ENCODE results near the gene C11orf65.

The C11orf65 gene

DNA sequence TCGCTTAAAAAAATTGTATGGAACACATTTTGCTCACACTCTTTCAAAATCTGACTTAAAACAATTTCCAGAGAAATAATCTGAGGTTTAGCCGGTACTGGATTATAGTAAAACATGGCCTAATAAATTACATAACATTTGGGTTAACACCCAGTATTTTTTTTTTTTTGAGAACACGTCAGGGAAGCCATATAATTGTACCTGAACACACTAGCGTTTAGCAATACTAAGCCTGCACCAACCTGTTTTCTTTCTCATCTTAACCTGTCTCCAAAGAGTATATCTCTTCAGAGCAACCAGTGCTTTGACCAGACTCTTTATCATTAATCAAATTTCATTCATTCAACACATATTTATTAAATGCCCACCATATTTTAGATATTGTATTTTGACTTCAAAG lies 32.8 kb upstream of the C11orf65 start:
- DNase-seq = no peak
- no peaks in the 10 kb centered on the region for H3K9me3 ChIP-seq (replicated peaks; ENCODE audit: insufficient read depth, low read length)
- H3K4me3 ChIP-seq (ENCODE audit: low read length) = no peak overlapping the region
- no peak for TF ChIP-seq EZH2 (optimal IDR thresholded peaks at IDR 0.05; ENCODE audit: low read depth, low read length)
- TF ChIP-seq, protein P1, sequence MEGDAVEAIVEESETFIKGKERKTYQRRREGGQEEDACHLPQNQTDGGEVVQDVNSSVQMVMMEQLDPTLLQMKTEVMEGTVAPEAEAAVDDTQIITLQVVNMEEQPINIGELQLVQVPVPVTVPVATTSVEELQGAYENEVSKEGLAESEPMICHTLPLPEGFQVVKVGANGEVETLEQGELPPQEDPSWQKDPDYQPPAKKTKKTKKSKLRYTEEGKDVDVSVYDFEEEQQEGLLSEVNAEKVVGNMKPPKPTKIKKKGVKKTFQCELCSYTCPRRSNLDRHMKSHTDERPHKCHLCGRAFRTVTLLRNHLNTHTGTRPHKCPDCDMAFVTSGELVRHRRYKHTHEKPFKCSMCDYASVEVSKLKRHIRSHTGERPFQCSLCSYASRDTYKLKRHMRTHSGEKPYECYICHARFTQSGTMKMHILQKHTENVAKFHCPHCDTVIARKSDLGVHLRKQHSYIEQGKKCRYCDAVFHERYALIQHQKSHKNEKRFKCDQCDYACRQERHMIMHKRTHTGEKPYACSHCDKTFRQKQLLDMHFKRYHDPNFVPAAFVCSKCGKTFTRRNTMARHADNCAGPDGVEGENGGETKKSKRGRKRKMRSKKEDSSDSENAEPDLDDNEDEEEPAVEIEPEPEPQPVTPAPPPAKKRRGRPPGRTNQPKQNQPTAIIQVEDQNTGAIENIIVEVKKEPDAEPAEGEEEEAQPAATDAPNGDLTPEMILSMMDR (IDR thresholded peaks at IDR 0.05; ENCODE audit: low read length) = no peak
- H3K79me2 ChIP-seq (ENCODE audit: low read length) = no peaks in the 10 kb centered on the region
- H3K36me3 ChIP-seq (replicated peaks; ENCODE audit: insufficient read depth, low read length) = no peaks in the 10 kb centered on the region
- no peaks in the 10 kb centered on the region for H3K9me2 ChIP-seq (replicated peaks; ENCODE audit: insufficient read depth, low read length)
- no peaks in the 10 kb centered on the region for H3K27me3 ChIP-seq (replicated peaks; ENCODE audit: insufficient read depth, low read length)
- no peaks in the 10 kb centered on the region; the same call in 1 of the 2 replicates for H3F3A ChIP-seq (ENCODE audit: insufficient read depth, low read length)
- no peak overlapping the region for H3K27ac ChIP-seq (ENCODE audit: low read length)
- H3K4me1 ChIP-seq (ENCODE audit: low read length) = no peaks in the 10 kb centered on the region
- no peak overlapping the region for H3K4me2 ChIP-seq (ENCODE audit: low read depth, low read length)
- no peak overlapping the region for H2AFZ ChIP-seq (ENCODE audit: low read length)
- no peak overlapping the region for H3K9ac ChIP-seq (ENCODE audit: low read length)
- H4K20me1 ChIP-seq (ENCODE audit: insufficient read depth, low read length) = no peaks in the 10 kb centered on the region

DNA sequence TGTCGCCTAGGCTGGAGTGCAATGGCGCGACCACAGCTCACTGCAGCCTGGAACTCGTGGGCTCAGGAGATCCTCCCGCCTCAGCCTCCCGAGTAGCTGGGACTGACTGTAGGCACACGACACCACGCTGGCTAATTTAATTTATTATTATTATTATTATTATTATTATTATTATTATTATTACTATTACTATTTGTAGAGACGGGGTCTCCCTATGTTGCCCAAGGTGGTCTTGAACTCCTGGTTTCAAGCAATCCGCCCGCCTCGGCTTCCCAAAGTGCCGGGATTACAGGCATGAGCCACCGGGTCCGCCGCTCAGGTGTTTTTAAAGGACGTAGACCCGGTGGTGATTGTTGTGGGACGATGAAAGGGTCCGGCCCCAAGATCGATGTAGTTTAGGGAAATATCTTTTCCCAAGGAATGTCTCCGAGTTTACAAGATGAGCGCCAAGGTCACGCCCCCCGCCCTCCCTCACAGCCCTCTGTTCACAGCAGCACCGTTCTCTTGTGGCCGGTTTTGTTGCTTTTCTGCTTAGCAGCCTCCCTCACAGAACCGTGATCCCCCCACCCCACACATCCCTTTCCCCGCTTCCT lies 31.6 kb upstream of the C11orf65 start:
- no peaks in the 10 kb centered on the region for H3K9me3 ChIP-seq (replicated peaks; ENCODE audit: insufficient read depth, low read length)
- H3K4me1 ChIP-seq (ENCODE audit: low read length) = no peaks in the 10 kb centered on the region
- no peak overlapping the region for H3K27ac ChIP-seq (ENCODE audit: low read length)
- peak overlapping the region; percentile 57 for H2AFZ ChIP-seq (ENCODE audit: low read length)
- H3K27me3 ChIP-seq (replicated peaks; ENCODE audit: insufficient read depth, low read length) = no peaks in the 10 kb centered on the region
- H3F3A ChIP-seq (ENCODE audit: insufficient read depth, low read length) = no peaks in the 10 kb centered on the region; the same call in 1 of the 2 replicates
- no peaks in the 10 kb centered on the region for H3K9me2 ChIP-seq (replicated peaks; ENCODE audit: insufficient read depth, low read length)
- H3K9ac ChIP-seq (ENCODE audit: low read length) = peak overlapping the region; percentile 43; the same call in 1 of the 2 replicates
- H4K20me1 ChIP-seq (ENCODE audit: insufficient read depth, low read length) = no peaks in the 10 kb centered on the region
- no peaks in the 10 kb centered on the region for H3K36me3 ChIP-seq (replicated peaks; ENCODE audit: insufficient read depth, low read length)
- no peak for DNase-seq
- H3K4me3 ChIP-seq (ENCODE audit: low read length) = peak overlapping the region; percentile 60
- TF ChIP-seq EZH2phosphoT487 (IDR thresholded peaks at IDR 0.05; ENCODE audit: low read length) (no peak), EZH2 (optimal IDR thresholded peaks at IDR 0.05; ENCODE audit: low read depth, low read length) (no peak)
- TF ChIP-seq, protein P1 (IDR thresholded peaks at IDR 0.05; ENCODE audit: low read length) = no peak
- no peaks in the 10 kb centered on the region for H3K79me2 ChIP-seq (ENCODE audit: low read length)
- H3K4me2 ChIP-seq (ENCODE audit: low read depth, low read length) = peak overlapping the region; percentile 66

DNA sequence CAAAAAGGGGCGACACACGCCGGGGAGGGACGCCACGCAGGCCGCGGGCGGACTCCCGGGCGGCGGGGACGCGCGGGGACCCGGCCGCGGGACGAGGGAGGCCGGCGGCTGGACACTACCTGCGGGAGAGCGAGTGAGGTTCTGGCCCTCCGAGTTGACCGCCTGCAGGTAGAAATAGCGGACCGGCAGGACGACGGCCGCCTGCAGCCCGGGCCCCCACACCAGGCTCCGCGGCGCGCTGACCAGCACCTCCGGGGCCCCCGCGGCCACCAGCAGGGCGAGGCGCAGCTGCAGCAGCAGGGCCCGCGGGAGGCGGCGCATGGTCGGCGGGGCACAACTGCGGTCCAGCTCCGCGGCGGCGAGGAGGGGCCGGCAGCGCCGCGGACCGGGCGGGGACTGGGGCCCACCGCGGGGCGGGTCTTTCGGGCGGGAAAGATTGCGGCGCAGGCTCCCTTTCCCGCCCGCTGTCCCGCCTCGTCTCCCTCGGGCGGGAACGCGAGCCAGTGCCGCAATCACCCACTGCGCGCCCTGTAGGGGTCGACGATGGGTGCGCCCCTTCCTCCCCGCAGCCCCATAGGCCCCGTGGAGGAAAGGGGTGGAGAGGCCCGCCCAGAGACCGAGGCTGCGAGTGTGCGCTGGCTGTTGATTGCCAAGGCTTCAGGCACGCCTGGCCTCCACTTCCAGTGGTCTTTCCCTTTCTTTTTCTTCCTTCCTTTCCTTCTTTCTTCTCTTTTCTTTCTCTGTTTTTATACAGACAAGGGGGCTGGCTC lies 30.9 kb upstream of the C11orf65 start, which contains the start of gene POGLUT3:
POGLUT3 (minus strand) TSS at position 339 of the 770 bp plus-strand sequence; CDS start at position 321, 18 bp downstream.
- H3K4me3 ChIP-seq (ENCODE audit: low read length) = peak within 1 kb of the TSS; percentile 60

More for the DNA sequence above, 30.9 kb upstream of the C11orf65 start, which contains the start of gene POGLUT3:
- no peaks in the 10 kb centered on the region for H4K20me1 ChIP-seq (ENCODE audit: insufficient read depth, low read length)
- H3K9me3 ChIP-seq (replicated peaks; ENCODE audit: insufficient read depth, low read length) = no peaks in the 10 kb centered on the region
- peak within 1 kb of the TSS; percentile 34; the same call in 1 of the 2 replicates for H3K27ac ChIP-seq (ENCODE audit: low read length)
- no peaks in the 10 kb centered on the region for H3K36me3 ChIP-seq (replicated peaks; ENCODE audit: insufficient read depth, low read length)
- no peaks in the 10 kb centered on the region for H3K27me3 ChIP-seq (replicated peaks; ENCODE audit: insufficient read depth, low read length)
- H3K4me2 ChIP-seq (ENCODE audit: low read depth, low read length) = peak within 1 kb of the TSS; percentile 66
- H2AFZ ChIP-seq (ENCODE audit: low read length) = peak within 1 kb of the TSS; percentile 62
- no peaks in the 10 kb centered on the region for H3K4me1 ChIP-seq (ENCODE audit: low read length)
- H3K9me2 ChIP-seq (replicated peaks; ENCODE audit: insufficient read depth, low read length) = no peaks in the 10 kb centered on the region
- no peaks in the 10 kb centered on the region; the same call in 1 of the 2 replicates for H3F3A ChIP-seq (ENCODE audit: insufficient read depth, low read length)
- DNase-seq = peak; percentile 18
- peak within 1 kb of the TSS; percentile 52; the same call in 1 of the 2 replicates for H3K9ac ChIP-seq (ENCODE audit: low read length)
- TF ChIP-seq, protein P1 (IDR thresholded peaks at IDR 0.05; ENCODE audit: low read length) = no peak
- no peak for TF ChIP-seq EZH2phosphoT487 (IDR thresholded peaks at IDR 0.05; ENCODE audit: low read length)
- no peak for TF ChIP-seq EZH2 (optimal IDR thresholded peaks at IDR 0.05; ENCODE audit: low read depth, low read length)
- no peaks in the 10 kb centered on the region for H3K79me2 ChIP-seq (ENCODE audit: low read length)
